Right lobe of liver (tissue), 6 donors: Measurements from ENCODE around the gene CEP250. TPM values are rescaled to one million over a fixed set of nuclear protein-coding genes. Genes with fewer than 3 reads are reported as not detected.

Experiments used
- ATAC-seq, 4 donors: fragments of 200-7000 bp; cut with Tn5 transposase; one replicate each; pipeline ENCODE4 v1.9.1; 2020; ENCODE audit warnings: mild to moderate bottlenecking in 4 of 4, moderate library complexity in 4 of 4
- DNase-seq, 3 donors: peaks; one replicate each; pipeline ENCODE4 v3.0.0-alpha.2; 2020
- H3K27ac ChIP-seq, 3 donors: fragments of 200-600 bp; one replicate each; pipeline ENCODE4 v1.8.0; 2022
- H3K27me3 ChIP-seq, 2 donors: fragments of 200-600 bp; one replicate each; pipeline ENCODE4 v1.8.0; 2022
- H3K36me3 ChIP-seq, 4 donors: fragments of 200-600 bp; sonication (generic) in 1 of 4; one replicate each; pipeline versions ENCODE4 v1.5.1 to v1.8.0; 2017 to 2022; ENCODE audit warnings: control low read depth in 1 of 4
- H3K4me1 ChIP-seq, 4 donors: fragments of 200-600 bp; sonication (generic) in 1 of 4; one replicate each; pipeline versions ENCODE4 v1.5.1 to v1.8.0; 2017 to 2022; ENCODE audit warnings: control low read depth in 1 of 4
- H3K4me3 ChIP-seq, 3 donors: fragments of 200-600 bp; one replicate each; pipeline ENCODE4 v1.8.0; 2022
- H3K9me3 ChIP-seq, 4 donors: fragments of 200-600 bp; sonication (generic) in 1 of 4; one replicate each; pipeline versions ENCODE4 v1.5.1 to v1.8.0; 2017 to 2022; ENCODE audit warnings: control low read depth in 1 of 4
- POLR2A ChIP-seq: fragments of 450-650 bp; IDR thresholded peaks from one replicate; pipeline ENCODE4 v1.6.1; 2017; ENCODE audit warnings: antibody characterized with exemption, mild to moderate bottlenecking
- WGBS: methylation state at CpG from one replicate; pipeline ENCODE4 v1.1.6; 2018; ENCODE audit warnings: low coverage, low lambda C conversion rate; ENCODE audit not compliant: insufficient coverage; ENCODE audit errors: missing lambda C conversion rate; 5-methylcytosine and 5-hydroxymethylcytosine counted together
- intact Hi-C, 2 donors: fragments of 100-400 bp; cut with DNase I; formaldehyde crosslinking; loops; one replicate each; pipeline versions ENCODE4 v1.11.2 to v1.14.1; 2022
- total RNA-seq, 6 experiments: library from RNA; depleted of rRNA in 2 of 6; stranded (reverse); fragments of >200 nt in 2 of 6; fragmentation: NEBNext Ultra II Directional in 3 of 6; extraction: Animal tissue kit (Norgen Biotek cat#: 25700) in 3 of 6; gene quantifications; one replicate each; pipeline versions ENCODE4 v1.1.0 to v1.2.4, GENCODE V29; 2016 to 2023
- TF ChIP-seq, protein P1 (sequence below), 4 donors: fragments of 200-600 bp in 3 of 4; fragments of 450-650 bp in 1 of 4; IDR thresholded peaks; one replicate each; pipeline versions ENCODE4 v1.5.1 to v1.8.0; 2016 to 2022; ENCODE audit warnings: antibody characterized with exemption in 4 of 4, mild to moderate bottlenecking in 2 of 4
- donor health status: DM: no; HTN: yes; CAD: no.
- donor health status: DM: no; HTN: no; CAD: no.
- donor health status: DM: no; HTN: no; CAD: no.
- donor health status: DM: no; HTN: yes; CAD: no.
- donor health status: DM: no; HTN: yes; CAD: no.

The CEP250 gene
- total RNA-seq, 6 experiments from 2014 or later = 5.9 to 11.2 (median 9.0) TPM

DNA sequence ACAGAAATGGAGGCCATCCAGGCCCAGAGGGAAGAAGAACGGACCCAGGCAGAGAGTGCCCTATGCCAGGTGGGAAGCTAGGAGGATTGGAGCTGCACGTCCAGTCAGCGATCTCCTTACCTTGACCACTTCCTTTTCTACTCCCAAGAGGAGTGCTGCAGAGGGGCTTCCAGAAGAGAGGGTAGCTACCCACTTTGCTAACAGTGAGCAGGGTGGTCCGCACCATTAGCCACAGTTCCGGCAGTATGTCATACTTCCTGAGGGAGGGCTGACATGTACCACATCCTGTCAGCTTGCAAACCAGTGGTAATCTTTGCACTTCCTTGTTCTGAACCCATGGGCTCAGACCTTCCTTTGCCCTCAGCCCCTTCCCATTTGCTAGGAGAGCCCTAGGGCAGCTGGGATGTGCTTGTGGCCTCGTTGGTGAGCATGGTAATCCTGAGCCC lies 35.4 kb downstream of the CEP250 start:
- no peaks in the 10 kb centered on the region for H3K9me3 ChIP-seq
- peak overlapping the region in 2 of 3 donors; percentile 43 to 51 for H3K27ac ChIP-seq
- peaks cover 0 to 37% (median under 1%) of the 10 kb centered on the region in 4 donors for H3K36me3 ChIP-seq
- no peaks in the 10 kb centered on the region for H3K4me1 ChIP-seq
- H3K4me3 ChIP-seq = peak overlapping the region; percentile 2 to 41 (median 26)
- TF ChIP-seq, protein P1, sequence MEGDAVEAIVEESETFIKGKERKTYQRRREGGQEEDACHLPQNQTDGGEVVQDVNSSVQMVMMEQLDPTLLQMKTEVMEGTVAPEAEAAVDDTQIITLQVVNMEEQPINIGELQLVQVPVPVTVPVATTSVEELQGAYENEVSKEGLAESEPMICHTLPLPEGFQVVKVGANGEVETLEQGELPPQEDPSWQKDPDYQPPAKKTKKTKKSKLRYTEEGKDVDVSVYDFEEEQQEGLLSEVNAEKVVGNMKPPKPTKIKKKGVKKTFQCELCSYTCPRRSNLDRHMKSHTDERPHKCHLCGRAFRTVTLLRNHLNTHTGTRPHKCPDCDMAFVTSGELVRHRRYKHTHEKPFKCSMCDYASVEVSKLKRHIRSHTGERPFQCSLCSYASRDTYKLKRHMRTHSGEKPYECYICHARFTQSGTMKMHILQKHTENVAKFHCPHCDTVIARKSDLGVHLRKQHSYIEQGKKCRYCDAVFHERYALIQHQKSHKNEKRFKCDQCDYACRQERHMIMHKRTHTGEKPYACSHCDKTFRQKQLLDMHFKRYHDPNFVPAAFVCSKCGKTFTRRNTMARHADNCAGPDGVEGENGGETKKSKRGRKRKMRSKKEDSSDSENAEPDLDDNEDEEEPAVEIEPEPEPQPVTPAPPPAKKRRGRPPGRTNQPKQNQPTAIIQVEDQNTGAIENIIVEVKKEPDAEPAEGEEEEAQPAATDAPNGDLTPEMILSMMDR (IDR thresholded peaks at IDR 0.05) = no peak
- no peak for TF ChIP-seq POLR2A
- WGBS = 36% methylated on average over 3 of the region's 6 CpGs
- DNase-seq (no peak), ATAC-seq (peak; percentile 73 to 90 (median 80))
- intact Hi-C loops = no loop called here
- no peaks in the 10 kb centered on the region for H3K27me3 ChIP-seq

DNA sequence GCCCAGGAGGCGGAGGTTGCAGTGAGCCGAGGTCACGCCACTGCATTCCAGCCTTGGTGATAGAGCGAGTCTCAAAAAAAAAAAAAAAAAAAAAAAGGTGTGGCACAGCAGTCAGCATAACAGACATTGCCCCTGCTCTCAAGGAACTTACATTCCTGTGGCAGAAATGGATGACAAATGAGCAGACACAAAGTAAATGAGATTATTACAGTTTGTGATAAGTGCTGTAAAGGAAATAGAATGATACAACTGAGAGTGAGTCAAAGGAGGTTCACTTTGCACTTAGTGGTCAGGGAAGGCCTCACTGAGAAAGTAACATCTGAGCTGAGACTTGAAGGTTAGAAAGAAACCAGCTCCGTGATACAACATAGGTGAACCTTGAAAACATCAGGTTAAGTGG lies 36.4 kb downstream of the CEP250 start:
- intact Hi-C loops = no loop called here
- no peaks in the 10 kb centered on the region for H3K27me3 ChIP-seq
- DNase-seq (no peak), ATAC-seq (no peak)
- H3K36me3 ChIP-seq = peaks cover 0 to 46% (median under 1%) of the 10 kb centered on the region in 4 donors
- no peaks in the 10 kb centered on the region for H3K4me1 ChIP-seq
- 96% methylated on average over 5 of the region's 5 CpGs for WGBS
- no peak for TF ChIP-seq POLR2A
- TF ChIP-seq, protein P1 (IDR thresholded peaks at IDR 0.05) = no peak
- no peak overlapping the region for H3K4me3 ChIP-seq
- no peaks in the 10 kb centered on the region for H3K9me3 ChIP-seq
- H3K27ac ChIP-seq = no peak overlapping the region

DNA sequence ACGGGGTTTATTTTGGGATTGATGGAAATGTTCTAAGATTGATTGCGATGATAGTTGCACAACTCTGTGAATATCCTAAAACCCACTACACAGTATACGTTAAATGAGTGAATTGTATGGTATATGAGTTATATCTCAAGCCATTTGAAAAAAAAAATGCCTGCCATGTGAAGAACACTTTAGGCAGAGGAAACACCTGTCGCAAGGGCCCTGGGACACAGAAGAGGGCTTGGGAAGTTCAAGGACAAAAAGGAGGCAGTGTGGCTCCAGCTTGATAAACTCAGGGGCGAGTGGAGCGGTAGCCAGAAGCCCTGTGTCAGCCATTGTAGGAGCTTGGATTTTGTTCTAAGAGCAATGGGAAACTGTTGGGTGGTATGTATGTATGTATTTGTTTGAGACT lies 37.0 kb downstream of the CEP250 start:
- WGBS = 97% methylated on average over 6 of the region's 6 CpGs
- H3K36me3 ChIP-seq = peaks cover 0 to 46% (median under 1%) of the 10 kb centered on the region in 4 donors

DNA sequence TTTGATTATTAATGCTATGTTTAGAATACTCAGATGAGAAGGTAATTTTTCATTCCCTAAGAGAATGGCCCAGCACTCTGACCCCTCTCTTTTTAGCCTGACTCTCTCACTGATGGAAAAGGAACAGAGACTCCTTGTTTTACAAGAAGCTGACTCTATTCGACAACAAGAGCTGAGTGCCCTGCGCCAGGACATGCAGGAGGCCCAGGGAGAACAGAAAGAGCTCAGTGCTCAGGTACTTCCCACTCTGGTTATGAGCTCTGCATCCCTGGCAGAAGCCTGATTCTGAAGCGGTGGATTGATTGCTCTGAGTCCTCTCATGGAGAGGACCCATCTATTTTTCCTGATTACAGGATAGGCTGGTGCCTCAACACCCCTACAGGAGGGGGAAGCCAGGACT lies 41.1 kb downstream of the CEP250 start:
- DNase-seq (no peak), ATAC-seq (no peak)
- H3K4me3 ChIP-seq = no peak overlapping the region
- H3K27ac ChIP-seq = no peak overlapping the region
- H3K9me3 ChIP-seq = no peaks in the 10 kb centered on the region
- H3K4me1 ChIP-seq = no peaks in the 10 kb centered on the region
- 92% methylated on average over 2 of the region's 3 CpGs for WGBS
- TF ChIP-seq, protein P1 (IDR thresholded peaks at IDR 0.05) = no peak
- TF ChIP-seq POLR2A = no peak
- peaks cover 0 to 66% (median 5%) of the 10 kb centered on the region in 4 donors for H3K36me3 ChIP-seq
- intact Hi-C loops = no loop called here
- no peaks in the 10 kb centered on the region for H3K27me3 ChIP-seq

More for the DNA sequence above, 37.0 kb downstream of the CEP250 start:
- TF ChIP-seq, protein P1 (IDR thresholded peaks at IDR 0.05) = no peak
- TF ChIP-seq POLR2A = no peak
- Histone ChIP-seq H3K27ac (no peak overlapping the region), H3K4me1 (no peaks in the 10 kb centered on the region), H3K4me3 (no peak overlapping the region), H3K27me3 (no peaks in the 10 kb centered on the region), H3K9me3 (no peaks in the 10 kb centered on the region)
- intact Hi-C loops = no loop called here
- ATAC-seq (no peak), DNase-seq (no peak)

DNA sequence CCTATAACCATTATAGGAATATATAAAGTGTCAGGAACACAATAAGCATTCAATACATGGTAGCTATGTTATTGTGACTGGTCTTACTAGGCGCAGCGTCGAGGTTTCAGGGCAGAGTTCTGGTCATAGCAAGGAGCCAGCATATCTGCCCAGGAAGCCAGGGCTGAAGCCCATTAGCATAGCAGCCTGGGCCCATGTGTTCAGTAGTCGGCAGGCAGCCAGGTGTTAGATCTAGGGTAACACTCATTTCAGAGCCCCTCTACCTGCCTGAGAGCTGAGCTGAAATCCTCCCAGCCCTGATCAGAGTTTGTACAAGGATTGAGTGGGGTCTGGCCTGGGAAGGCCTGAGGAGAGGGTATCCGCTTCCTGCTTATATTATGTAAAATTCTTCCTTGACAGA lies 41.9 kb downstream of the CEP250 start:
- DNase-seq = no peak
- no peak overlapping the region for H3K27ac ChIP-seq
- no peaks in the 10 kb centered on the region for H3K27me3 ChIP-seq
- ATAC-seq = no peak
- TF ChIP-seq POLR2A = no peak
- TF ChIP-seq, protein P1 (IDR thresholded peaks at IDR 0.05) = no peak
- no peaks in the 10 kb centered on the region for H3K4me1 ChIP-seq
- no peaks in the 10 kb centered on the region for H3K9me3 ChIP-seq
- peaks cover 0 to 72% (median 7%) of the 10 kb centered on the region in 4 donors for H3K36me3 ChIP-seq
- H3K4me3 ChIP-seq = no peak overlapping the region
- intact Hi-C loops = no loop called here
- 88% methylated on average over 4 of the region's 5 CpGs for WGBS
